IPS-18c (cell line): ENCODE data around the gene HELZ2.
"Not testable (repeated sequence)": the region's sequence is repeated elsewhere in the genome, so short reads cannot be mapped to it uniquely, and the experiment has no call there.

ENCODE experiments used
- H3K4me3 ChIP-seq: 2 replicates; pipeline ENCODE4 v1.7.0; 2013; ENCODE audit warnings: low read depth, mild to moderate bottlenecking, low read length, moderate library complexity; ENCODE audit not compliant: insufficient read depth
- H3K9me3 ChIP-seq: one replicate; pipeline ENCODE4 v1.6.1; 2013; ENCODE audit warnings: mild to moderate bottlenecking, low read length, moderate library complexity; ENCODE audit not compliant: control insufficient read depth, insufficient read depth

The HELZ2 gene, protein sequence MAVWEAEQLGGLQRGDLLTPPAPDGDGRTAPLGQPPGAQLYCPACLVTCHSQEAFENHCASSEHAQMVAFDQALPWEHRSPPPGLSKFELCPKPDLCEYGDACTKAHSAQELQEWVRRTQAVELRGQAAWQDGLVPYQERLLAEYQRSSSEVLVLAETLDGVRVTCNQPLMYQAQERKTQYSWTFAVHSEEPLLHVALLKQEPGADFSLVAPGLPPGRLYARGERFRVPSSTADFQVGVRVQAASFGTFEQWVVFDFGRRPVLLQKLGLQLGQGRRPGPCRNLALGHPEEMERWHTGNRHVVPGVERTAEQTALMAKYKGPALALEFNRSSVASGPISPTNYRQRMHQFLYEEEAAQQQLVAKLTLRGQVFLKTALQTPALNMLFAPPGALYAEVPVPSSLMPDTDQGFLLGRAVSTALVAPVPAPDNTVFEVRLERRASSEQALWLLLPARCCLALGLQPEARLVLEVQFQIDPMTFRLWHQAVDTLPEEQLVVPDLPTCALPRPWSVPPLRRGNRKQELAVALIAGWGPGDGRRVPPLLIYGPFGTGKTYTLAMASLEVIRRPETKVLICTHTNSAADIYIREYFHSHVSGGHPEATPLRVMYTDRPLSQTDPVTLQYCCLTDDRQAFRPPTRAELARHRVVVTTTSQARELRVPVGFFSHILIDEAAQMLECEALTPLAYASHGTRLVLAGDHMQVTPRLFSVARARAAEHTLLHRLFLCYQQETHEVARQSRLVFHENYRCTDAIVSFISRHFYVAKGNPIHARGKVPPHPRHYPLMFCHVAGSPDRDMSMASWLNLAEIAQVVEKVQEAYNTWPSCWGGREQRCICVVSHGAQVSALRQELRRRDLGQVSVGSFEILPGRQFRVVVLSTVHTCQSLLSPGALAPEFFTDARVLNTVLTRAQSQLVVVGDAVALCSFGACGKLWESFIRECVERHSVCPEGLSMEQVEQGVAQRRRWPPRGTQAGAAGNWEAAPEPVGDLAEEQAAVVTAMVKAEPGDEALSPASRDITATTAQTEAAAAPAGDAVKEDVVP (N-terminal part only)

DNA sequence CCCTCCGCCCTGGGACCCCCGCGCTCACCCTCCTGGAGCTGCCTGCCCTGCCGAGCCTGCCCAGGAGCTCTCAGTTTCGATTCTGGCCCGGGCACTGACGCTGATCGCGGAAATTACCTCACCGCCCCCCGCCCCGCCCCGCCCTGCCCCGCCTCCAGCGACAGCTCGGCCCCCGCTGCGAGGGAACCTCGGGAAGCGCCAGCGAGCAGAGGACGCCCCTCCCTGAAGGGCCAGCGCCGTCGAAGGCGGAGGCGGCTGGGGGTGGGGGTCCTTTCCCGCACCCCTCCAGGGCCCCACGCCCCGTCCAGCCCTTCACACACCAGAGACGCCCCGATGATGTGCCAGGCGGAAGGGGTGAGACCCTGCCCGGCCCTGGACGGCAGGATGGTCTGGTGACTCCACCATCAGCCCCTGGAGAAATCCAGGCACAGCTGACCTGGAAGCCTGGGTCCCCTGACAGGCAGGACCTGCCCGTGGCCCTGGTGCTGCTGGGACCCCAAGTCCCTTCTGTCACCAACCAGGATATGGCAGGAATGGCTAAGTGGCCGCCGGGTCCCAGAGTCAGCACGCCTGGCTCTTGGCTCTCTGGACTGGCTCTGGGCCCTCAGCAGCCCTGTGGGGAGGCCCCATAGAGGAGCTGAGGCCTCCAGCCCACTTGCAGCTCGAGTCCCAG is at the start of gene HELZ2:
HELZ2 (minus strand) TSS at position 84 of the 673 bp plus-strand sequence. CDS start 1,854 bp downstream, outside the sequence.
- Histone ChIP-seq H3K4me3 (peak within 1 kb of the TSS; percentile 66), H3K9me3 (no peaks in the 10 kb centered on the region)

DNA sequence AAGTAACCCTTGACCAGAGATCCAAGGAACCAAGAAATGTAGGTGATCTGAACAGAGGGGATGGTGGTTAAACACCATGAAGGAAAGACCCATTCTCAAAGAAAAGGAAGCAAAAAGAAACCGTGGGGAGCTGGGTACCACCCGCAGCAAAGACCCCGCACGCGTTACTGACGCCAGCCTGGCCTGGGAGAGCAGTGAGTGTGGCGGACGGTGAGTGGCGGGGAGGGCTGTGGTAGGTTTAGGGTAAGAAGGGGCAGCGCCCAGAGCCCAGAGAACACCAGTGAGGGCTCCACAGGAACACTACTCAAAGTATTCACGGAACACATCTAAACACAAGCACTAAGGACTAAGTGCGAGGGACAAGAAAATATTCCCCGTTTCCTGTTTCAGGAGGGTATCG is 48.7 kb upstream of the HELZ2 start:
- Histone ChIP-seq H3K9me3 (peaks cover 2% of the 10 kb centered on the region), H3K4me3 (no peak overlapping the region)

DNA sequence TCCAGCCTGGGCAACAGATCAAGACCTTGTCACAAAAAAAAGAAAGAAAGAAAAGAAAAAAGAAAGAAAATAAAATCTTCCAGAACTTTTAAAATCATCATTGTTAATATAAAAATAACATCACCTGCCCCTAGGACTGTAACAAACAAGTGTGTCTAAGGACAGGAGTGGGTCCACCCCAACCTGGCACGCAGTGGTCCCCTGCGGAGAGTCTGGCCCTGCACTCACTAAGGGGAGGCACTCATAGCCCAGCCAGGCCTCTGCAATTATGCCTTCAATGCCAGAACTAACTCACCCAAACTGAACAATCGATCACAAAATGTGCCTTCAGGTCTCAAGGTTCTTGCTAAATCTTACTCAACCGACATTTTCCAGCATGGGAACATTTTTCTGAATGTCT is 48.1 kb upstream of the HELZ2 start:
- Histone ChIP-seq H3K4me3 (no peak overlapping the region), H3K9me3 (peaks cover 2% of the 10 kb centered on the region)

DNA sequence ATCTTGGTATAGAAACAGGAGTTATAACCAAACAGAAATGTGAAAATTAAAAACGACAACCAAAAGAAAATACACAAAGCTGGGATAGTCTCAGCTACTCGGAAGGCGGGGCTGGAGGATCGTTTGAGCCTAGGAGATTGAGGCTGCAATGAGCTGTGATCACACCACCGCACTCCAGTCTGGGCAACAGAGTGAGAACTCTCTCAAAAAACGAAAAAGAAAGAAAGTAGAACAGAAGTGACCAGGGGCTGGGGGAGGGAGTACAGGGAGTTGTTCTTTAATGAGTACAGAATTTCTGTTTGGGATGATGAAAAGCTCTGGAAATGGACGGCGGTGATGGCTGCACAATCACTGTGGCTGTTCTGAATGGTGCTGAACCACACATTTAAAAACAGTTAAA is 47.0 kb upstream of the HELZ2 start:
- Histone ChIP-seq H3K9me3 (no peaks in the 10 kb centered on the region), H3K4me3 (no peak overlapping the region)

DNA sequence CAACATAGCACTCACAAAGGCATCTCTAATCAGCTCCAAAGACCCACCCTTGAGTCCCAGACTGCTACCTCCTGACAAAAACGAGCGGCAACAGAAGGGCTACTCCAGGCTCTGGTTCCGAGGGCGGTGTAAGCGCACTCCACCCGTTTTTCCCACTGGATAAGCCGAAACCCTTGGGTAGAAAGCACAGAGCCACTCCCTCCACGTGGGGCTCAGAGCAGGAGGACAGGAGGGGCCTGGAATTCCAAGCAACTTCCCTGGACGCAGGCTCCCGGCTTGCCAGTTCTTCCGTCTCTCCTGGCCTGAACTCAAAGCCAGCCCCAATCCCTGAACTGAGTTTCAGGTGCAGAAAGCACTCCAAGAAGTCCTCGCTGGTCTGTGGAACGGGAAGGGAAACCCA is 45.5 kb upstream of the HELZ2 start:
- no peak overlapping the region for H3K4me3 ChIP-seq
- peaks cover 3% of the 10 kb centered on the region for H3K9me3 ChIP-seq

DNA sequence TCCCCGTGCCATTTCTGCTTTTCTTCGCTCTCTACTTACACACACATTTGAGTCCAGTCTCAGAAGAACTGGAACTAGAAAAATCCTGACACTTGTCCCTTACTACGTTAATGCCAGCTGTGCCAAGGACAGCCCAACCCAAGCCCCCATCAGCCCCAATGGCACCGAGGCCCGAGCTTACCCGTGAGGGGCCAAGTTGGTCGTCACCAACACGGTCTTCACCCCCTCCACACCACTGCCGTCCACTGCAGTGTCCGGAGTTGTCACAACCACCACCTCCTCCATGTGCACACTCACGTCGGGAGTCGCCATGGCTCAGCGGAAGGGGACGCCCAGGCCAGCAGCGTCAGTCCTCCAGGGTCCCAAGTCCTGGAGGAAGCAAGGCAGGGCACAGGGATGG is 45.0 kb upstream of the HELZ2 start:
- peaks cover 3% of the 10 kb centered on the region for H3K9me3 ChIP-seq
- no peak overlapping the region for H3K4me3 ChIP-seq

DNA sequence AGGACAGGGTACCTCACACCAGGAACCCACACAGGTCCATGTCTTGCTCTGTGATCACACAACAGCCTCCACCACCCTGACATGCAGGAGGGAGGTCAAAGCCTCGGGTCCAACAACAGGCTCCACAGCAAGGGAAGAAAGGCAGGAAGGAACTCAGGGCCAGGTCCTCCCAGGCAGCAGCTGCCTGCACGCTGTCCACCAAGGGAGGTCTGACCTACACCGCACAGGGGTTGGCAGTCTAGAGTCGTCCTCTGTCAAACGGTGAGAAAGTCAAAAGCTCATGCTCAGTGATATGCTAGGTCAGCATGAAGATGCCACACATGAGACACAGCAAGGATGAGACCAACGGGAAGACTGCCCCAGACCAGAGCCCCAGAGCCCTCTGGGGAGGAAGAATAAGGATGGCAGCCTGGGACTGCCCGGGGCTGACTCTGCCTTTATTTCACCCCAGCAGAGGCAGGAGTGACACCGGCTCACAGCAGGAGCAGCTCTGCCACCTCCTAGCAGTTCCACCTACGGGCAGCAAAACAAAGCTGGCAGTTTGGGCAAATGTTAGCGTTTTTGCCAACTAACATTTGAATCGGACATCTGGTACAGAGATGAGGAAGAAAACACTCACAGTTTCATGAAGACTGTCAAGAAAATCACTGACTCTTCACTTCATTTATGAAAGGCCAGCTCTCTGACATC is 44.4 kb upstream of the HELZ2 start:
- no peak overlapping the region for H3K4me3 ChIP-seq
- H3K9me3 ChIP-seq = peaks cover 3% of the 10 kb centered on the region

DNA sequence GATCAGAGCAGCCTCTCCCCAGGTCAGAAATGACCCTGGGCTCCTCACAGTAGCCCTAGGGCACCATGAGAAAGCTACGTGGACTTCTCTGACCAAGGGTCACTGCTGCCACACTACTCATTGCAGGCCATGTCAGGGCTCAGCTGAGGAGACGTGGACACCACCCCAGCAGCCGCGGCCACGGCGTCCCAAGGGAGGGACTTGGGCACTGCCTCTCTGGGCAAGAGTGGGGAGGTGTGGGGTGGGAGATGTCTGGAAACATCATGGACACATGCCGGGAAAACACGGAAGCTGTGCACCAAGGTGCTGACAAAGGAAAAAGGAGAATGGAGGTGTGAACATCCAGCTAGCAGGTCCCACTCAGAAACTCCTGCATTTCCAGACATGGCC is 43.8 kb upstream of the HELZ2 start:
- H3K4me3 ChIP-seq = no peak overlapping the region
- peaks cover 3% of the 10 kb centered on the region for H3K9me3 ChIP-seq

DNA sequence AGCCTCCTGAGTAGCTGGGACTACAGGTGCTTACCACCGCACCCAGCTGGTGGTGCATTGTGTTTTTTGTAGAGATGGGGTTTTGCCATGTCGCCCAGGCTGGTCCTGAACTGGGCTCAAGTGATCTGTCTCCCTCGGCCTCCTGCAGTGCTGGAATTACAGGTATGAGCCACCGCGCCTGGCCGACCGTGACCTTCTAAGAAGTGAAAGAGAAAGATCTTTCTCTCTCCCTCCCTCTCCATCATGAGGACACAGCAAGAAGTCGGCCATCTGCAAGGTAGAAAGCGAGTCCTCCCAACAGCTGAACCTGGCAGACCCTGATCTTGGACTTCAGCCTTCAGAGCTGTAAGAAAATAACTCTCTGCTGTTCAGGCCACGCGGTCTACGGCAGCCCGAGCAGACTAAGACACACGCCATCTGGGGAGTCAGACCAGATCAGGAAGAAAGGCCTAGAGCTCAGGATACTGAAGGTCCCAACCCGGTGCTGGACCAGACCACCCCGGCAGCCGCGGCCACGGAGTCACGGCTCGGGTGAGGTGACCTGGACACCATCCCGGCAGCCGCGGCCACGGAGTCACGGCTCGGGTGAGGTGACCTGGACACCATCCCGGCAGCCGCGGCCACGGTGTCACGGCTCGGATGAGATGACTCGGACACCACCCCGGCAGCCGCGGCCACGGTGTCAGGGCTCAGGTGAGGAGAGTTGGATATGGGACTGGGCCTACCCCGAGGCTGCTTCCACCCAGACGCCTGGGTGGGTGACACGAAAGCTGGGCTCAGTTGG is 43.2 kb upstream of the HELZ2 start:
- Histone ChIP-seq H3K4me3 (no peak overlapping the region), H3K9me3 (peaks cover 3% of the 10 kb centered on the region)

DNA sequence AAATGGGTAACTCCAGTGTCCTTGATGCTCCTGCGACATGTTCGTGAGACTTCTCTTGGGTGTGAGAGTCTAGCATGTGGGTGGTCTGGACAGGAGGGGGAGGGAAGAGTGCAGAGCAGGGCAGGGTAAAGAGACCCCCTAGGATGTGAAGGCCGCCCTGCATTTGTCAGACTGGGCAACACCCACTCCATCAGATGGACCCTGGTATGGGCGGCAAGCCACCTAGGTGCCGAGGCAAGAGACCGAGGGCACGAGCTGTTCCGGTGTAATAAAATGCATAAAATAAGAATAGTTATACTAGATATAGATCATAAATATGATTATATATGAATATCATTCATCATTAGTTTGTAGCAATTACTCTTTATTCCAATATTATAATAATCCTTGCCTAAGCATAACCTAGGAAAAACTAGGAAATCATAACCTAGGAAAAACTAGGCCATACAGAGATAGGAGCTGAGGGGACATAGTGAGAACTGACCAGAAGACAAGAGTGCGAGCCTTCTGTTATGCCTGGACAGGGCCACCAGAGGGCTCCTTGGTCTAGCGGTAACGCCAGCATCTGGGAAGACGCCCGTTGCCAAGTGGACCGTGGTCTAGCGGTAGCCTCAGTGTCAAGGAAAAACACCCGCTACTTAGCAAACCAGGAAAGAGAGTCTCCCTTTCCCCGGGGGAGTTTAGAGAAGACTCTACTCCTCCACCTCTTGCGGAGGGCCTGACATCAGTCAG is 40.0 kb upstream of the HELZ2 start:
- not testable (repeated sequence) for H3K9me3 ChIP-seq

DNA sequence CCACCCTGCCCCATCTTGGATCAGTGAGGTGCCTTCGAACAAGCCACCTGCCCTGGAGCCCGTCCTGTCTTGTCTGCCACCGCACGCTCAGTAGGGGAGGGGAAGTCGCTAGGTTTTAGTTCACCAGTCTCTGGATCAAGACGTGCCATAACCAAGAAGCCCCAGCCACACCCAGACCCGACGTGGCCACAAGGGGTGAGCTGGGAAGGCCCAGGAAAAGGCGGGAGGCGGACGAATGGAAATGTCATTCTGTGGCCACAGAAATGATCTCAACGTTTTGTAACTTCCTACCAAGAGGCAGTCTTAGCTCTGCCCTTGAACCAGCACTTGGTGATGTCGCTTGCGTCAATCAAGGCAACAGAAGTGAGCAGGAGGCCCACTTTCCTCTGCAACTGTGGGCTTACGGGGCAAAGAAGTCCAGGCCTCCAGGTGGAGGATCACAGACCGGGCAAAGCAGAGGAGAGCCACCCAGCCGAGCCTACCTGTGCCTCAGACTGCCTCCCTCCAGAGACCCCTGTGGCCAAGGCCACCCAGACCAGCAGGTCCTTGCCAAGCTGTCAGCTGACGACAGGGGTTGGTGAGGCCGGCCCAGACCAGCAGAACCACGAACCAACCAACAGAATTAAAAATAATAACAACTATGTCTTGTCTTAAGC is 38.4 kb upstream of the HELZ2 start:
- H3K4me3 ChIP-seq = no peak overlapping the region
- peaks cover 3% of the 10 kb centered on the region for H3K9me3 ChIP-seq

More for the DNA sequence above, 40.0 kb upstream of the HELZ2 start:
- not testable (repeated sequence) for H3K4me3 ChIP-seq

DNA sequence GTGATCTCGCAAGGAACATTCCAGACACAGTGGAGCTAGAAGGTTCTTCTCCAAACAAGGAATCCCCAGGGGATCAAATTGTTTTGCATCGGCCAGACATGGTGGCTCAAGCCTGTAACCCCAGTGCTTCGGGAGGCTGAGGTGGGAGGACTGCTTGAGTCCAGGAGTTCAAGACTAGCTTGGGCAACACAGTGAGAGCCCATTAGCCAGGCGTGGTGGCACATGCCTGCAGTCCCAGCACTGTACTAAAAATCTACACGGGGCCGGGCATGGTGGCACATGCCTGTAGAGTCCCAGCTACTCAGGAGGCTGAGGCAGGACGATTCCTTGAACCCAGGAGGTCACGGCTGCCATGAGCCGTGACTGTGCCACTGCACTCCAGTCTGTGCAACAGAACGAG is 37.6 kb upstream of the HELZ2 start:
- no peak overlapping the region for H3K4me3 ChIP-seq
- H3K9me3 ChIP-seq = peaks cover 3% of the 10 kb centered on the region

DNA sequence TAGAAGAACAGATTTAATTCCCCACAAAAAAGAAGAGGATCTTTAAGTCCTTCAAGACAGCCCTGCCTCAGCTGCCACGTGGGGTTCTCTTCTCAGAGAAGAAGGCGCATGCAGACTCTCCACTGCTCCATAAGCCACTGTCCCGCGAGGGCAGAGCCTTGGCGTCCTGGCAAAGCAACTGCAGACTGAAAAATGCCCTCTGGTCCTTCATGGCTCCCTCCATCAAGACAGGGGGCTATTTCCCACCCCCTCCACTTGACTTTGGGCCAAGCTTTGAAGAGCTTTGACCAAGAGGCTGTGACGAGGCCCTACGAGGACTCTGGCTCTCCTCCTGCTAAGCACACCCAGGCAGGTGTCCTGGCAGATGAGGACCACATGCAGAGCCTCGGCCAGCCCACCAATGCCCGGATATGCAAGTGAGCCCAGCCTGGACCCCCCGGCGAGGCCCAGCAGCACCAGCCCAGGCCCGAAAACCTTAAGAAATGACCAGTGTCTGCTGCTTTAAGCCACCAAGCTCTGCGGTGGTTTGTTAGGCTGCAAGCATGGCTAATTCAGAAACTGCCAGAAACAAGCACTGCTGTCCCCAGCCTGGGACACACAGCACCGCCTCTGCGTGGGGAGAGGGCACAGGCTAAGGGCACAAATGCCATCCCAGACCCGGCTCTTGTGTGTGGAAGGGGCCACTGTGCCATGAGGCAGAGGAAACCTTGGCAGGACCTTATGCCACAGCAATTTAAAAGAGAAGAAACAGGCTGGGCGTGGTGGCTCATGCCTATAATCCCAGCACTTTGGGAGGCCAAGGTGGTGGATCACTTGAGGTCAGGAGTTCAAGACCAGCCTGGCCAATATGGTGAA is 36.8 kb upstream of the HELZ2 start:
- peaks cover 3% of the 10 kb centered on the region for H3K9me3 ChIP-seq
- no peak overlapping the region for H3K4me3 ChIP-seq

DNA sequence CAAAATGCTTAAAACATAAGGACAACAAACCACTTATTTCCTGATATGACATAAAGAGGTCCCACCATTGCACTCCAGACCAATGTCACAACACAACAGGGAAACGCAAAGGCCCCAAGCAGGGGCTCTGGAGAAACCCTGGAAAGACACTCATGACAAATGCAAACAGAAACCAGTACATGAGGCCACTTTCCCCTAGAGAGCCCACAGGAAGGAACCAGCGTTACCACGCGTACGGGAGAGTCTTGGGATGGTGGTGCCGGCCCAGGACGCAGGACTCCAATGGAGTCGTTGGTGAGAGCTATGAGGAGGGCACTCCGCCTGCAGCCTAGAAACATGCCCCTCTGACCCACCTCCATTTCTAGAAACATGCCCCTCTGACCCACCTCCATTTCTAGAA is 32.6 kb upstream of the HELZ2 start:
- H3K4me3 ChIP-seq = no peak overlapping the region

More for the DNA sequence above, 32.6 kb upstream of the HELZ2 start:
- H3K9me3 ChIP-seq = no peaks in the 10 kb centered on the region
